ENCODE data around the gene FAAP20.
A peak's percentile ranks its signal among the peaks of the same experiment; 100 is the strongest.

The FAAP20 gene

GRCh38 chr1:2197707-2198165, 3.2 kb upstream of the FAAP20 start:
- DNase-seq (ENCODE audit: insufficient read length, low spot score) (no peak), FAIRE-seq (no peak)

DNA sequence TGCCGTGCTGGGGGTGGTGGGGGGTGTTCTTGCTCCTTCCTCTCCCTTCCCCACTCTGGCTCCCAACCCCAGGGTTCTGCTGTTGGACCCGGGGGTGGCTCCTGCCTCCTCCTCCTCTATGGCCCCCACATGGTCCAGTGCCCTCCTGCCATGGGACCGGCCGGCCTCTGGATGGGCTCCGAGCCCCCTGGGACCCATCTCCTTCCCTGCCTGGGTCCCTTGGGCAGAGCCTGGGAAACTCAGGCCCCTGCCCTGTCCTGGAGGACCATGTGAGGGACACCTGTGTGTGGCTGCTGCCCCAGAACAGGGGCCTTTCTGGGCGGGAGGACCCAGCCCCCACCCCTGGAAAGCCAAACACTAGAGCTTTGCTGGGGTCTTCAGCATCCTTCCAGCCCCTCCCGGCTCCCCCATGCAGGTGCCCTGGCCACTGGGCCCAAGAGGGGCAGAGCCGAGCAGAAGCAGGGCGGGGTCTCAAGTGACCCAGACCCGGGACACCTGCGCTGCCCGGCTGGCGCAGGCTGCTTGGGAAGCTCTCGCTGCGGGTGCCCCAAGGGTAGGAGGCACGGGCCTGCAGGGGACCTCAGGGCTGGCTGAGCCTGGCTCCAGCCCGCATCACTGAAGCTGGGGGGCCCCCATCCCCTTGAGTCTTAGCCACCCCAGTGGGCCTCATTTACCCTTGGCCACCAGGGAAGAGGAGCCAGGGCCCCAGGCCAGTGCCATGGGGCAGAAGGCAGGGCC, 2.5 kb upstream of the FAAP20 start:
- FAIRE-seq (no peak), DNase-seq (ENCODE audit: insufficient read length, low spot score) (no peak)

DNA sequence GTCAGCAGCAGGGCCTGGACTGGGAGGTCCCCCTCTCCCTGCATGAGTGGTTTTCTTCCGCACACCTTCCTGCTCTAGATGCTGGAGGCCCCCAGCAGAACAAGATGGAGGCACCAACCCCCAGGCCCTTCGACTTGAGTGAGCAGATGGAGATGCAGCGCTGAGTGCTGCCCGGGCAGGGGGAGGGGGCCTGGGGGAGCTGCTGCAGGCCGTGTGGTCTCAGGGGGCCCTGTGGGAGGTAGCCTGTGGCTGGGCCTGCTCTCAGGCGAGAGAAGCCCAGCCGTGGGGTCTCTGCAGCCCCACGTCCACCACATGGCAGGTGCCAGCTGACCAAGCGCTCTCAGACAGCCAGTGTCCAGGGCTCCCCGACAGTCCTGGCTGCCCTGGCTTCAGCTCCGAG, 1.2 kb upstream of the FAAP20 start:
- FAIRE-seq (no peak), DNase-seq (ENCODE audit: insufficient read length, low spot score) (no peak)

DNA sequence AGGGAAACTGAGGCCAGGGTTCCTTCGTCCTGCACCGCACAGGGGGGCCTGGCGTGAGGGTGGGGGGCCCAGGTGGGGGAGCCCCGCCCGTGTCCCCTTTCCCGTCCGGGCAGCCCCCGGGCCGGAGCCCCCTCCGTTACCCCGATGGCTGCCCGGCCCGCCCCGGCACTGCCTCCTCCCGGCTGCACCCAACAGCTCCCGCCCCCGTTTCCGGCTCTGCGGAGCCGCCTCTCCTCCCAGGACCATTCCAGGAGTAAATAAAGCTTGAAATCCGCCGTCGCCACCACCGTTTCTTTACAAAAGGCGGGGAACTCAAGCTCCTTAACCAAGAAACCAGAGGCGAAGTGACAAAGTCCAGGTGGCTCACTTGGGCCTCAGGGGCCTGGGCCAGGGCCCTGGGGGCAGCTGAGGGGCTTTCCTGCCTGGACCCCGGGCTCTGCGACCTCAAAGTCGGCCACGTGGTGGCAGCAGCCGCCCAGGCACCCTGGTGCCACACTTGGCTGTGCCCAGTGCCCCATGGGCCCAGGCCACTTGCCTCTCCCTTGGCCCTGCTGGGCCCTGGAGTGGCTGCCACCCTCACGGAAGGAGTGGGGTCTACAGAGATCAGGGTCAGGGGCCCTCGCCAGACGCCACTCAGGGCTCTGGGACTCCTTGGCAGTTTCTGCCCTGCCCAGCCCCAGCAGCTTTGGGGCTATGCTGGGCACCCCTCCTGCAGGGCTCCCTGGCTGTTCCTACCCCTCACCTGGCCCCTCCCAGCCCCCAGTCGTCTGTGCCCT, 514 bp upstream of the FAAP20 start:
- FAIRE-seq, result peak; percentile 93
- DNase-seq (ENCODE audit: insufficient read length, low spot score), result peak; percentile 95

GRCh38 chr1:2193514-2194281, 874 bp downstream of the FAAP20 start:
- no peak for FAIRE-seq
- no peak for DNase-seq (ENCODE audit: insufficient read length, low spot score)

DNA sequence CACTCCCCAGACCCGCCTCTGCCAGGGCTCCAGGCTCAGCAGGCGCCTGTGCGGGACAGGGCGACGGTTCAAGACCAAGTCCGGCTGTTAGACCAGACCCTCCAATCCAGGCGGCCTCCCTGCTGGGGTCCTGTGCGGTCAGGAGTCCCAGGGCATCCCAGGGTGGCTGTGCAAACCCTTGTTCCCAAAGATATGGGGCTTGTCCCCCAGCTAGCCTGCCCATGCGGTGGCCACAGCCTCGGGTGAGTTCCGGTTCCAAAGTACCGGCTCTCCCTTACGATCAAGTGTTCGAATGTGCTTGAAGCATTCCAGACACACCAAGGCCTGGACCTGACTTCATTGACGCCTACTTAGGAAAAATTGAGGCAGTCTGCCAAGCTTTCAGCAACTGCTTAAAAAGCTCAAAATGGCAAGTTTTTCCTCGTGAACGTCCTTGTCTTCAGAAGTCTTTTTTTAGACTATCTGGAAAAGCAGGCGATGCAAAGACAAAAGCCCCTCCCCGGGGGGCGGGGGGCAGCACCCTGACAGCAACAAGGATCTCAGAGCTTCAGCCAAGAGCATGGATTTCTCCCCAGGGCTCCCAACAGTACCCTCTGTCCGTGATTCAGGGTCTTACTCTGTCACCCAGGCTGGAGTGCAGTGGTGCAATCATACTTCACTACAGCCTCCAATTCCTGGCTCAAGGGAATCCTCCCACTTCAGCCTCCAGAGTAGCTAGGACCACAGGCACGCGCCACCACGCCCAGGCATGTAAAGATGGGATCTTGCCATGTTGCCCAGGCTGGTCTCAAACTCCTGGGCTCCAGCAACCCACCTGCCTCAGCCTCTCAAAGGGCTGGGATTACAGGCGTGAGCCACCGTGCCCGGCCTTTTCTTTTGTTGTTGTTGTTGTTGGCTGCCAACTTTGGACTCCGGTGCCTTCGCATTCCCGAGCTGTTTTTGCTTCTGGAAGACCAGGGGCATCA, 2.3 kb downstream of the FAAP20 start:
- FAIRE-seq, result no peak
- DNase-seq (ENCODE audit: insufficient read length, low spot score), result no peak

DNA sequence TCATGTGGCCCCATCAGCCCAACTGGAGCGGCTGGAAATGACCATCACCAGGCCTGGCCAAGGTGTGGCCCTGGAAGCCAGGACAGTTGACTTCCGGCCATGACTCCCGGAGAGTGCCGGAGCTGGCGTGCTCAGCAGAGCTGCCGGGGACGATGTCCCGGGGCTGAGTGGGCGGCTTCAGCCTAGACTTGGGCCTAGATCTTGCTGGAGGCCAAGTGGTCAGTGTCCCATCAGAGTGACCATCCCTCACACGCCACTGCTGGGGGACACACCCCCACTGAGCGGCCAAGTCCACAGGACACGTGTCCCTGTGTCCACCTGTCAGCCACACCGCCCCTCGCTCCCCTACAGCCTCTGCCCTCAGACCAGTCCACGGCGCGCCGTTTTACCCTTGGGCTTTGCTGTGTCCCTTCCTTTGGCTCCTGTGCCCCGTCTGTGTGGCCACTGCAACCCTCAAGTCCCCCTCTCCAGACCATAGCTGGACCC, 4.0 kb downstream of the FAAP20 start:
- DNase-seq (ENCODE audit: insufficient read length, low spot score) (no peak), FAIRE-seq (no peak)

DNA sequence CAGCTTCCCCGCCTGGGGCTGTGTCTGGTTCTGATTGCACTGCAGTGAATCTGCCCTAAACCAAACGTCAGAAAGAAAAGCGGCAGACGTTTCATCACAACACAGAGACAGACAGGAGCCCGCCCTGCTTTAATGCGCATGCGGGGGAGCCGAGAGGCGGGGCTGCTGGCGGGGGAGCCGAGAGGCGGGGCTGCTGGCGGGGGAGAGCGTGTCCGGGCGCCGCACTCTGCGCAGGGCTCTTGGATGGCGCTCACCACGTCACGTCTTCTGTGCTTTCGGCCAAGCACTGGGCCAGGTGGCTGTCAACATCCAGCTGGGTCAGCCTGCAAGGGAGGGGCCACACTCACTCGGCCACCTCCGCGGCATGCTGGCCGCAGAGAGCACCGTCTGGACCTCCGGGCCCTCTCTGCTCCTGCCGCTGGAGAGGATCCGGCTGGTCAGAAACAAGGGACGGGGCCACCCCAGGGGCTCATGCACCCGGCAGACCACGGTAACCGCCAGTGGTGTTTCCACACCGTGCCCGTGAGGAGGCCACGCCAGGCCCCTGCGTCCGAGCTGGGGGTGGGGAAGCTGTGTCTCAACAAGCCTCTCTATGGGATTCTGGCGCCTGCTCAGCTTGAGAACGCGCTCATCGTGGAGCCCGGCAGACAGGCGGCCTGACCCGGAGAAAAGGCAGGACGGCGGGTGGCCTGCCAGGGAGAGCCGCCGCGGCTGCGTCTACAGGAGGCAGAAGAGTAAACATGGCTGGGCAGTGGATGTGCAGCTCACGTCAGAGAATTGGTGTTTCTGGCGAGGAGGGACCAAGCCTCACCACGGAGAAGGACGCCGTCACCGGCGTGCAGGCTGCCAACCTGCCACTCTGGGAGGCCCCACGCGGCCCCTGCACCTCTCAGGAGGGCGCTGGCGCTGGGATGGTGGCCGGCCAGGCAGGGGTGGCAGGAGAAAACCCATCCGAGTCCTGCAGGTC, 4.8 kb downstream of the FAAP20 start:
- FAIRE-seq, result peak; percentile 8
- peak; percentile 72 for DNase-seq (ENCODE audit: insufficient read length, low spot score)

DNA sequence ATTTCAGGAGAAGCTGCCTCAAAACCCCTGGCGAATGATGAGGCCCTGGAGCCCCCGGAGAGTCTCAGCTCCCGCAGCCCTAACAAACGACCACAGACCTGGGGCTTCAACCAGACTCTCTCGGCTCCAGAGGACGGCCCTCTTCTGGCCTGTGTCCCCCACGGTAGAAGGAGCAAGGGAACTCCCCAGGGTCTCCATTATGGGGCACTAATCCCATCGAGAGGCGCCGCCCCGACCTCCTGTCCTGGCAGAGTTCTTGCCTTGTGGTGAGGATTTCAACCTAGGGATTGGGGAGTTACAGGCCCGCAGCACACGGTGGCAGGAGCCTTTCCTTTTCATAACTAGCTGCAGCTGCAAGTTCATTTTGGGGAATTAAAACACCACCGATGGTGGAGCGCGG, 6.2 kb downstream of the FAAP20 start:
- FAIRE-seq, result no peak

DNA sequence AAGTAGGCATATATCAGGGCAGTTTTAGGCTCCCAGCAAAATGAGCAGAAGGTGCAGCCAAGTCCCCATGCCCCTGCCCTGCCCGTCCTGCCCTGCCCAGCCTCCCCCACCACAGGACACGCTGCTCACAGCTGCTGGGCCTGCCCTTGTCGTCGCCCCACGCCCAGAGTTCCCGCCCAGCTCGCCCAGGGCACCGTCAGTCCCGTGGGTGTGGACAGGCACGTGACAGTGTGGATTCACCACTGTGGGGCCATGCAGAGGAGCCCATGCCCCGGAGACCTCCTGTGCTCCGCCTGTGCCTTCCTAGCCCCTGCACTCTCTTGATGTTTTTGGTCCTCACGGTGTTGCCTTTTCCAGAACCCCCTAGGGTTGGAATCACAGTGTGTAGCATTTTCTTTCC, 7.0 kb downstream of the FAAP20 start:
- no peak for DNase-seq (ENCODE audit: insufficient read length, low spot score)
- FAIRE-seq, result no peak

More for the DNA sequence above, 6.2 kb downstream of the FAAP20 start:
- DNase-seq (ENCODE audit: insufficient read length, low spot score), result no peak

DNA sequence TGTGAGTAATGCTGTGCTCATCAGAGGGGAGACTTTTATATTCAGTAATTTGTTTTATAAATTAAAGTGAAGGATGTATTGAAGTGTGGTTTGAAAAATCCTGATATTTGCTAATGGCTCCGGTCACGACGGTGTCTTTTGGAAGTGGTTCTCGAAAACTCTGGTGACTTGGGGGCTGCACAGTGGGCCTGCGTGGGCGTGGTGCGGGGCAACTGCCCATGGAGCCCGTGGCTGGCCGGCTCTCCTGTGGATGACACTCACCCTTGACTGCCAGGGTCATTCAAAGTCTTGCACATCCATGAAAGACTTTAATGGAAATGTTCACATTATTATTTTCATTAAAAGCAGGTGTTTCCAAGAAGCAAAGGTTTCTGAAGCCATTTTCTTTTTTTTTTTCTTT, 7.7 kb downstream of the FAAP20 start:
- FAIRE-seq (no peak), DNase-seq (ENCODE audit: insufficient read length, low spot score) (no peak)

- FAIRE-seq, result no peak
- no peak for DNase-seq (ENCODE audit: insufficient read length, low spot score)
These were observed 8.4 kb downstream of the FAAP20 start for GRCh38 chr1:2185880-2186855.

- no peak for FAIRE-seq
These were observed 9.6 kb downstream of the FAAP20 start for GRCh38 chr1:2184934-2185333.

GRCh38 chr1:2184531-2184930, 10.0 kb downstream of the FAAP20 start:
- no peak for FAIRE-seq
- DNase-seq (ENCODE audit: insufficient read length, low spot score), result no peak

More at GRCh38 chr1:2184934-2185333, 9.6 kb downstream of the FAAP20 start:
- no peak for DNase-seq (ENCODE audit: insufficient read length, low spot score)

DNA sequence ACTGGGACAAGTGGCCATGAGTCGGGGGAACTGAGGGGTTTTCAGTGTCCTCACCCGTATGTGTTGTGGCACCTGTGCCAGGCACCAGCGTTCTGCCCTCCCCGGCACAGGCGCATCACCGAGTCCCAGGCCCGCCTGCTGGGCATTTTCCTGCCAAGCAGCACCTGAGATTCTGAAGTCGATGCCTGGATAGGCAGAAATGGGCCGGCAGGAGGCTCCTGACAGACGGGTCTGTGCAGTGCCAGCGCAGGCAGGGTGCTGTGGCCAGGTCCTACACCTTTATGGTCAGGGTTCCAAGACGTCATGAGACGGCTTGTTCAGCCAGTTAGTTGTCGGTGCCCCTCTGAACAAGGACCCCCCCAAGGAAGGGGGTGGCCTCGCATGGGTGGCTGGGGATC, 10.6 kb downstream of the FAAP20 start:
- DNase-seq (ENCODE audit: insufficient read length, low spot score) (no peak), FAIRE-seq (no peak)

DNA sequence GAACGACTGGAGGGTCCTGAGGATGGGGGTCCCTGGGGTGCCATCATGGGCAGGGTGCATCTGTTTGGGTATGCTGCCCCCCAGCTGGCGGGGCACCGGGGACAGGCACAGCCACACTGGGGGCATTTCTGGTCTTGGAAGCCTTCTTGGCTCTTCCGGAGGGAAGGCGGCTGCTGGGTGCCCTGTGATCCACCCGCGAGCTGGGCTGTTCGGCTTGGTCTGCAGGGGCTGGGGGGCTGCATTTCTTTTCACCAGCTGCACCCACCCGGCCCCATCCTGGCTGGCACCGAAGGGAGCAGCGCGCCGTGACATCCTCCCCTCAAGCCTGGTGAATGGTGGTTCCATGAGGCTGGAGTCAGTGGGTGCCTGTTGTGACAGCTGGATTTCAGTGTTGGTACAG, 12.2 kb downstream of the FAAP20 start:
- FAIRE-seq, result no peak

DNA sequence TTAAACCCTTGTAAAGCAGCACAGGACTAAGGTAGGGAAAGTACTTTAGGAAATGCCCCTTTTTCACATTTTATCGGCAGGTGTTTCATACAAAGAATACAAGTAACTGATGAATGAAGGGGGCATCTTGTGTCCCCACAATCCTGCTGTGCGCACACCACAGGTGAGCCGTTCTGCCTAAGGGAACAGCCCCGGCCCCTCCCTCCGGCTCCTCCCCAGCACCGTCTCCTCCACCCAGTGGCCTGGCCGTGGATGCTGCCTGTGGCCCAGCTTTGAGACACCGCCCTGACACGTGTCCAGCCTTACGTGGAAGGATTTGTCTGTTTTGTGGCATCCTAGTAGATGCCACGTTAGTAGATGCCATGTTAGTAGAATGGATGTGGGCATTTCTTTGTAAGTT, 12.8 kb downstream of the FAAP20 start:
- DNase-seq (ENCODE audit: insufficient read length, low spot score) (no peak), FAIRE-seq (no peak)

More for the DNA sequence above, 12.2 kb downstream of the FAAP20 start:
- no peak for DNase-seq (ENCODE audit: insufficient read length, low spot score)

DNA sequence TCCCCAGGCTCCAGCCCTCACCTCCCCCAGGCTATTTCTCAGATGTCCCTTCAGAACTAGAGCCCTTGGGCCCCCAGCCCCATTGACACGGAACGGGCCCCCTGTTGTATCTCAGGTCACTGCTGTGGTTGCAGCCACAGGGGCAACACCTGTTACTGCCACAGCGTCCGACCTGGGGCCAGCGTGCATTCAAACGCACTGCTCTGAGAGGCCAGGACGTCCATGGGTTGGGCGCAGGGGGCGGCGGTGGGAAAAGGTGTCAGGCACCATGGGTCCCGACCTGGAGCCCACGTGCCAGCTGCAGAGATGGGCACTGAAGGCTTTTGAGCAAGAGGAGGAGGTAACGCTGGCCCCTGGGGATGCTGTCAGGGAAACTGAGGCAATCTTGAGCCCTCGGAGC, 13.3 kb downstream of the FAAP20 start:
- DNase-seq (ENCODE audit: insufficient read length, low spot score) (no peak), FAIRE-seq (no peak)
